Right ventricle myocardium superior (tissue), 1 donor: ENCODE measurements around the gene PSMB10. TPM values are rescaled to one million over a fixed set of nuclear protein-coding genes. Genes with fewer than 3 reads are reported as not detected.
"Not testable (repeated sequence)": the region's sequence is repeated elsewhere in the genome, so short reads cannot be mapped to it uniquely, and the experiment has no call there.

Experiments used
- ATAC-seq: fragments of 200-7000 bp; cut with Tn5 transposase; one replicate; pipeline ENCODE4 v1.9.1; 2020; ENCODE audit warnings: mild to moderate bottlenecking; ENCODE audit not compliant: poor library complexity
- DNase-seq: peaks from one replicate; pipeline ENCODE4 v3.0.0-alpha.2; 2020
- intact Hi-C: fragments of 100-400 bp; cut with DNase I; formaldehyde crosslinking; loops from one replicate; pipeline ENCODE4 v1.11.2; 2022
- total RNA-seq: library from RNA; stranded (reverse); fragmentation: NEBNext Ultra II Directional; extraction: Animal tissue kit (Norgen Biotek cat#: 25700); gene quantifications from one replicate; pipeline ENCODE4 v1.2.1, GENCODE V29; 2021
- donor health status: DM: no; HTN: yes; CAD: no; lungs with severe emphysema.

Gene PSMB10
- total RNA-seq, 1 donor from 2014 or later, result 59.0 TPM

DNA sequence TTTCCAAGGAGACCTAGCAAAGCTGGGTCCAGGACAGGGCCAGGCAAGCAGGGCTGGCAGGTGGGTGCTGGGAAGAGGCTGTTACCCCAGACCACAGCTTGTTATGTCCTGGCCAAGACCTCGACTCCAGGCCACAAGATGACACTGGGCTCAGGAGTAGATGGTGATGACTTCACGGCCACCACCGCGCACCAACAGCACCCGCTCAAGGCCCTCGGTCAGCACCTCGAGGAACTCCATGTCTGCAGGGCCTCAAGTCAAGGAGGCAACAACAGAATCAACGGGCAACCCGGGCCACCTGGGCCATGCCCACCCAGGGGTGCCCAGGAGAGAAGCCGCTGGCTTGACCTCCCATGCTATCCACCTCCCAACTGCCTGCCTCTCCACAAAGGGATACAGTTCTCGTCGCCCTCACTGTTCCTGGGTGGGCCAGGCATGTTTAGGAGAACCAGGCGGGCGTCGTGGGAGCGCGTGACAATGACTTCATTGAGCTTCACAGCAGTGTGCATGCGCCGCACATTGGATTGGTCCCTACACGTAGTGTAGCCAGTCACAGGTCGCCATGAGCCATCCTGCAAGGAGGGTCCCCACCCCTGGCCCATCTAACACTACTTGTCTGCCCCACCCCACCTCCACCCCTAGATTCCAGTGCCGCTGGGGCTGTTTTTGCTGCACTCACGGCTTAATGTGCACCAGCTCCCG, 8.2 kb upstream of the PSMB10 start:
- DNase-seq (no peak), ATAC-seq (no peak)
- intact Hi-C loops, result no loop called here

DNA sequence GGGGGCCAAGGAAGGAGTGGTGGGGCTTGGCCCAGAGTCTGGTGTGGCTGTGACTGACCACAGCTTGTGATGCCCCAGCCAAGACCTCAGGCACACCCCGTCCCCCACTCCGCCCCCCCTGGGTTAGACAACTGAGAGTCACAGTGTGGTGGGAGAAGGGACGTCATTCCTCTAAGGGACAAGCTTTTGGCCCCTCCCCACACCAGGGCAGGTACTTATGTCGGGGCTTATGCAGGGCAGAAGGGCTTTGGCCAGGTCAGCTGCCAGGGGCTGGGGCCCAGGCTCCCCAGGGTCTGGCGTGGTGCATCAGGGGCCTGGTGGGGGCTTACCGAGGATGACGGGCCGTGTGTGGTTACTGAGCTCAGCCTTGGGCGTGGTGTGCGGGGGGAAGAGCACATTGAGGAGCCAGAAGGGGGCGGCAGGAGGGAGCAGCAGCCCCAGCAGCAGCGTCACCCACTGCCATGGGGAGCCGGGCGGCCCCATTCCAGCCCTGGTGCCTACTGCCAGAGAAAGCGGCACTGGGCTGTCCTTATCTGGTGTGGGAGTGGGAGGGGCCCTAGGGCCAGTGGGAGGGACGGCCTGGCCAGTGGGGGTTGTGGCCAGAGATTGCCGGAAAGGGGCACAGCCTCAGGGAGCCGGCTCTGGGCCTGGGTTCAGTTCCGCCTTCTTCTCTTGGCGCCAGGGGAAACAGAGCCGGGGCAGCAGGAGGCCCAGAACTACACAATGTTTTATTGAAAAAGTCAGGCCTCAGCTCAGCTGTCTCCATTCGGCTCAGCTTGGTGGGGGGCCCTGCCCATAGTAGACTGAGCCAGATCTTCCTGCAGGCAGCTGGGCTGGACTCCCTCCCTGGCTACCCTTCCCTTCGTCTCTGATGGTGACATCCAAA, 7.2 kb upstream of the PSMB10 start, which contains the start of gene LCAT:
TSS of gene LCAT (minus strand) at position 502 of the 886 bp plus-strand sequence. CDS start at position 483, 19 bp downstream.
- DNase-seq (peak; percentile 86), ATAC-seq (peak; percentile 65)
- intact Hi-C loops, result no loop called here

DNA sequence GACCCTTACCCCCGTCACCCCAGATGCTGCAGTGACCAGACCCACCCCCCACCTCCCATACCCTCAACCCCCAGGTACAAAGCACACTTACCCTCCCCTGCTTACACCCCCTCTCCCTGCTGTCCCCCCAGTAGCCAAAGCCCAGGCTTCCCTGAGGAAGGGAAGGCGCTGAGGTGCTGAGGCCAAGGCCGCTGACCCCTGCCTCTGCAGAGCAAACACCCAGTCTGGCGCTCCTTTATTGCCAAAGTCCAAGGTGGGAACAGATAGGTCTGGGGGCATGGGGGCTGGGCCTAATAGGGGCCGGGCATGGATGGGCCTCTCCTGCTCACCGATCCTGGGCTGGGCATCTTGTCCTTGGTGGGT, 6.6 kb upstream of the PSMB10 start:
- ATAC-seq, result peak; percentile 1
- intact Hi-C loops, result no loop called here
- DNase-seq, result no peak

DNA sequence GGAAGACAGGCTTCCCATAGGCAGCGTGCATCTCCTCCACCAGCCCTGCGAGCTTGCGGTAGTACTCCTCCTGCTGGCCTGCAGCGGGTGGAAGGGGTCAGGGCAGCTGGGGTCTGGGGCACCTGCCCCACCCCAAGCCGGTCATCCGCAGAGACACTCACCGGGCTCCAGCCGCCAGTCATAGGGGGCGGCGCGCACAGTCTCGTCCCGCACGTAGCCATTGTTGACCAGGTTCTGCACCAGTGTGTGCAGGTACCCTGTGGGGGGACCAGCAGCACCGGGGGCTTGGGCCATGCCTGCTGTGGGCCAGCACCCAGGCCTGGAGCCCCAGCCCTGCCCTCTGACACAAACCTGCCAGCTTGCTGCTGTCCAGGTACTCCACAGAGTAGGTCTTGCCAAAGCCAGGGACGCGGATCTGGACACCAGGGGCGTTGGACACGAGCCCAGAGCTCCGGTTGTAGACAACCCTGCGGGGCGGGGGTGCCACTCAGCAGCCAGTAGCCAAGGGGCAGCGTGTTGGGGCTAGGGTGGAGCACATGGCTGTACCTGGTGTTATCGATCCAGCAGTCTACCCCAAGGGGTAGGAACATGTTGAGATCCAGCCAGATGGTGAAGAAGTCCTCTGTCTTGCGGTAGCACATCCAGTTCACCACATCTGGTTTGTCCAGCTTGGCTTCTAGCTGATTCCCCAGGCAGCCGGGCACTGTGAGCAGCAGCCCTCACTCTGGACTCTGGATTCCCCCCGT, 6.0 kb upstream of the PSMB10 start:
- intact Hi-C loops, result no loop called here
- peak; percentile 71 for DNase-seq
- peak; percentile 11 for ATAC-seq

DNA sequence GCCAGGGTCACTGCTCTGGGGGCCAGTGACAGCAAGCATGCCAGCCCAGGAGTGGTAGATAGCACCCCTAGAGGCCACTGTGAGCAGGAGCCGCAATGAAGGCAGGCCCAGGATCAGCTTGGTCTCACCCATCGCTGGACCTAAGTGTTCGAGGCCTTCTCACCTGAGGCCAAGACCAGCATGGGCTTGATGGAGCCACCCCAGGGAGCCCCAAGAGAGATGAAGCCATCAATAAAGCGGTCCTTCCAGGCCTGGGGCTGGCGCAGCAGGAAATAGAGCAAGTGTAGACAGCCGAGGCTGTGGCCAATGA, 5.5 kb upstream of the PSMB10 start:
- DNase-seq, result no peak
- intact Hi-C loops, result no loop called here
- peak; percentile 22 for ATAC-seq

DNA sequence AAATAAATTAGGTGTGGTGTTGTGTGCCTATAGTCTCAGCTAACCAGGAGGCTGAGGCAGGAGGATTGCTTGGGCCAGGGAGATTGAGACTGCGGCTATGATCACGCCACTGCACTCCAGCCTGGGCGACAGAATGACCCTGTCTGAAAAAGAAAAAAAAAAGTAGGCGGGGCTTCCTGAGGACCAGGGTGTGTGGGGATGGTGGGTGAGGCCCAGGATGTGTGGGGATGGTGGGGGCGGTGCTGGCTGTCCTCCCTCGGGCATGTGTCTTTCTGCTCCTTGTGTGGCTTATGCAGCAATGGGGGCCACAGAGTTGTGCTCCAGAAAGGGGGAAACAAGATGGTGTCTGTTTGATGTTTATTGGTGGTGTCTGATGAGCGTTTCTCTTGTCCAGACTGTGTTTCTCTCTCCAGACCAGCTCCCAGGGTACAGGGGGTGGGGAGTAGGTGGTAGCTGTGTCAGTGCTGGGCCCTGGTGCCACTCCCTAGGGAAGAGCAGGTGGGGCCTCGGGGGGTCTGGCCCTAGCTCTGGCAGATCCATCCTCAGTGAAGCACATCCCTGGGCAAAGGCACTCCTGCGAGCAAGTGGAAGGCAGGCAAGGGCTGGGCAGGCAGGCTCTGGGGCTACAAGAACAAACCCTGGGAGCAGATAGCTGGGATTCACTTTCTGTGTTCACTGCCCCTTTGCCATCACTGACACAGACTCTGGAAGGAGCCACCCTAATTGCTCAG, 5.0 kb upstream of the PSMB10 start:
- ATAC-seq (no peak), DNase-seq (no peak)
- intact Hi-C loops, result no loop called here

DNA sequence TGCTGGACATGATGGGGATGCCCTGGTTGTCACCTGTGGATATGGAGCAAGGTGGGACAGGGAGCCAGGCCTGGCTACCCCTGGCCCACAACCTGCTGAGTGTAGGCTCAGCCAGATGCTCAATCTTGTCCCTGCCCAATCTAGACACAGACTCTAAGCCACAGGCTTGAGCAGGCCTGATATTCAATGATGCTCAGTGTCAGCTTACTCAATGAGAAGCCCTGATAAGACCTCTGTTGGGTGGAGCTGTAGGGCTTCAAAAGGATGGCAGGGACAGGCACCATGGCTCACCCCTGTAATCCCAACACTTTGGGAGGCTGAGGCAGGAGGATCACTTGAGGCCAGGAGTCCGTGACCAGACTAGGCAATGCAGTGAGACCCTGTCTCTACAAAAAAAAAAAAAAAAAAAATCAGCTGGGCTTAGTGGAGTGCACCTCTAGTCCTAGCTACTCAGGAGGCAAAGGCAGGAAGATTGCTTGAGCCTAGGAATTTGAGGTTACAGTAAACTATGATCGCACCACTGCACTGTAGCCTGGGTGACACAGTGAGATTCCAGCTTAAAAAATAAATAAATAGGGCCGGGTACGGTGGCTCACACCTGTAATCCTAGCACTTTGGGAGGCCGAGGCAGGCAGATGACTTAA, 3.9 kb upstream of the PSMB10 start:
- no peak for ATAC-seq
- no peak for DNase-seq
- intact Hi-C loops, result no loop called here

DNA sequence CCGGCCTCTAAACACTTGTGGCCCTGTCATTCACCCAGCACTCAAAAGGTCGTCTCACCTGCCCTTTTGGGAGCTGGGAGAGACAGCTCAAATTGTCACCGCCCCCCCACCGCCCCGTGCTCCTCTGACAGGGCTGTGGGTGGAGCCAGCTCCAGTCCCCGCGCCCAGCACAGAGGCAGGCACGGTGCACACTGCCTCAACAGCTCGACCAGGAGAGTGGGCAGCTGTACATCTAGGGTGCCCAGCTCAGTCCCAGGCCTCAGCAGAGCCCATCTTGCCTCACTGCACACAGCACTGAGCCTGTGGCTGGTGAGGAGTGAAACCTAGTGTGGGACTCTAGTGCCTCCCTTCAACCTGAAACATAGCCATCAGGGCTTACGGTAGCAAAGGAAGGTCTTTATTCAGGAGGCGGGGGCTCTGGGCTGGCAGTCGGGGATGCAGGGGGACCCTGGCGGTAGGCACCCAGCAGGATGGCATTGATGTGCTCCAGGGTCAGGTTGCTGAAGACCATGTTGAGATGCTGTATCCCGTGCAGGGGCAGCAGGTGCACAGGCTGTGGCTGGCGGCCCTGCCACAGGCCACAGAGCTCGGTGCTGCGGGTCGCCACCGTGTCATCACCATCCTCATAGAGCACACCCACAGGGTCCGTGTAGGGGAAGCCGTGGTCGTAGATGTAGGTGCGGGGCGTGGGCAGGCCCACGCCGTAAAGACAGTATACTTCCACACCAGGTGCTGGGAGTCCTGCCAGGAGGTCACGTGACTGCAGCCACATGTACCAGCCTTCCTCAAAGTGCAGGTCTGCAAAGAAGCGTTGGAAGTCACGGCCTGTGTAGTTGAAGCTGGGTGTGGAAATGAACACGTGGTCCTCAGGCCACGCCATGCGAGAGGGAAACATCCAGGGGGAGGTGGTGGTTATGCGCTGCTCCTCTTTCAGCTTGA, 3.1 kb upstream of the PSMB10 start:
- DNase-seq (peak; percentile 69), ATAC-seq (no peak)
- intact Hi-C loops, result no loop called here

DNA sequence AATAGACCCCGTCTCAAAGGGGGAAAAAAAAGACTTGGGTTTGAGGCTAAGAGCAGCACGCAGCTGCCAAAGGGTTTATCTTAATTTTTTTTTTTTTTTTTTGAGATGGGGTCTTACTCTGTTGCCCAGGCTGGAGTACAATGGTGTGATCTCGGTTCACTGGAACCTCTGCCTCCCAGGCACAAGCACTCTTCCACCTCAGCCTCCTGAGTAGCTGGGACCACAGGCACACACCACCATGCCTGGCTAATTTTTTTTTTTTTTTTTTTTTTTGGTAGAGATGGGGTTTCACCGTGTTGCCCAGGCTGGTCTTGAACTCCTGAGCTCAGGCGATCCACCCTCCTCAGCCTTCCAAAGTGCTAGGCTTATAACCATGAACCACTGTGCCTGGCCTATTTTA, 1.1 kb upstream of the PSMB10 start:
- intact Hi-C loops, DNase-seq, ATAC-seq: not testable (repeated sequence)

DNA sequence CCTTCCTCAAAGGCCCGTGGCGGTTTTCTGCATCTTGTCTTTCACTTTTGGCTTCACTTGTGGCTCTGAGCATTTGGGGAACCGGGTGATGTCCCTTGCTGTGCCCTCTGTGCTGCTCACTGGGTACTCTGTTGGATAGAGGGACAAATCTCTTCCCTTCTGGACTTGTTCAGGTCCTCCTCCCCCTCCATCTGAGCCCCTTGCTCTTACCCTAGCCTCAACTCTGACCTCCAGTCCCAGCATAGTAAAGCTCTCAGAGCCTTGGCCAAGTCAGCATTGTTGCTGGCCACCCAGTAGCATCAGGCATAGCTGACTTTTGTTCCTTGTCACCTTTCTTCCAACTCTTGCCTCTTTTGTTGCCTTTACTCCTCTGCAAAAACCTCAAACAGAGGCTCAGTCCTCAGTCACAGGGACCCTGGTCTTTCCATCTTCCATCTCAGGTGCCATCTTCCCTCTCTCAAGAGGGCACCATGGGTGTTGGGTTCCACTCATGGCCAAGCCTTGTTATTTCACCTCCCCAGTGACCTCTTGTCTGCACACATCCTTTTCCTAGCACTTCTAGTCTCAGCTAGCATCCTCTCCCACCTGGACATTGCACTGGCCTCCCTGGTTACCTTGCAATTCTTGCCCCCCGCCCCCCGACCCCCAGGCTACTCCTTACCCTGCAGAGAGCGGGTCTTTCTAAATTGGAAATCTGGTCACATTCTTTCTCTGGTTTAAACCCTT, 393 bp upstream of the PSMB10 start:
- no peak for ATAC-seq
- intact Hi-C loops, result no loop called here
- DNase-seq, result no peak

DNA sequence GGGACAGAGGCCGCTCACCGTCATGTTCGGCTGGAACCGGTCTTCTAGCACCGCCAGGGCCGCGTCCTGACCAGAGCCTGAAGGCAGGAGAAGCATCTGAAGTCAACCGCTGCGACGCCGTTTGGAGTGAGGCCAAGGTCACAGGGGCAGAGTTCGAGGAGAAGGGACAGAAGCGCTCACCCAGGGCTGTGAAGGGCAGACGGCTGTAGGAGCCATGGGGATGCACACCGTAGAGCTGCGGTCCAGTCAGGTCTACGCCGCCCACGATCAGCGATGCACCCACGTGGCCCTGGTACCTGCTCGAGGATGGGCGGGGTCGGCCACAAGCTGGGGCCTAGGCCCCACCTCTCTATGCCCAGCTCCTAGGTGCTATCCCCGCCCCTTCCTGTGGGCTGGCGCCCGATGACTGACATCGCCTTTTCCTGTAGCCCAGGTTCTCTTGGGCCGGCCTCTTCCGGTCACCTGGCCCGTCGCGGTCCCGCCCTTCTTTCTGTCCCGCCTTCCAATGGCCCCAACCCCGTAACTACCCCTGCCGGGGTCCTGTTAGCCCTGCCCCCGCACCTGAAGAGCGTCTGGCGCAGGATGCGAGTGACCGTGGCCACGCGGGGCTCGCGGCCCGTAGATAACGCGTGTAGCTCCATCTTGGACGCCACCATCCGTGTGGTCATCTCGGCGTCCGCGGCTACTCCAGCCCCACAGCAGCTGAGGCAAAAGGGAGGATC, 1.1 kb downstream of the PSMB10 start:
- intact Hi-C loops, result no loop called here

DNA sequence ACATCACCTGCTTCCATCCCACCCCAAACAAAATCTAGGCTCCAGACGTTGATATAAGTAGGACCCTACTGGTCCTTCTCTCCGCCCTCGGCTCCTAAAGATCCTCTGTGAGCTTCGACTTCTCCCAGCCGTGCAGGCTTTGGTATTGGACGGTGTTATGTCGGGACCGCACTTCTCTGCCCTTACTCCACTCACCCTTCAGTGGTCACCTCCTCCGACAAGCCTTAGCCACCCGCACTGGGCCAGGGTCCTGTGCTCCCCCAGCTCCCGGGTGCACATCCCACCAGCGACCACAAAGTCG, 1.6 kb downstream of the PSMB10 start:
- DNase-seq (no peak), ATAC-seq (peak; percentile 6)
- intact Hi-C loops, result no loop called here

More for the DNA sequence above, 1.1 kb downstream of the PSMB10 start:
- ATAC-seq (peak; percentile 92), DNase-seq (peak; percentile 97)

DNA sequence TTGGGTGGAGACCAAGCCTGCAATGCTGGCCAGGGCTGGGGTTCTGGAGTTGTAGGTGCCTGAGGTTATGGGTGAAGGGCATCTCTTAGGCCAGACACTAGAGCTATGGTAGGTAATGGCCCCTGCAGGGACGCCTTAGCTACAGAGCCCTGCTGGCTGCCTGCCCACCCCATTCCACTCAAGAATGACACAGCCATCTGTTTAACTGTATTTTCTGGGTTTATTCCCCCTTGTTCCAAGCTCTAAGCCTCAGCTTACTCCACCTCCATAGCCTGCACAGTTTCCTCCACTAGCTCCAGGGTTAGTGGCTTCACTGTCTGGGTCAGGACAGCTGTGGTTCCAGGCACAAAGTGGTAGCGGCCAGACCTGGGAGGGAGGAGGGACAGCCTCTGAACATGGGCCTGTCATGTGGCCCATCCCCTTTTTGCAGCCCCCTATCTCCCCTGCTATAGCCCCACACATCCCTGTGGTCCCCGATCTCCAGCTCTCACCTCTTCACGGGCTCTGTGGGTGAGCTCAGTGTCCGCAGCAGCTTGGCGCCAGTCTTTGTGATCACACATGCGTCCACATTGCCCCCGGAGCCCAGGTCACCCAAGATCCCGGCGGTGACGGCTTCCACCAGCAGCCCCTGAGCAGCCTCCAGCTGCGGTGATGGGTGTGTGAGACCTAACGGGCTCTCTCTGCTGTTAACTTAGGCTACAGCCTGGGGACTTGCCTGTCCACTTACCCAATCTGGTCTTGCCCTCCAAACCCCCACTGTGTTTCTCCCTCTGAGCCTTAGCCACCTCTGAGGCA, 2.1 kb downstream of the PSMB10 start:
- intact Hi-C loops, result no loop called here
- DNase-seq (no peak), ATAC-seq (peak; percentile 0)

DNA sequence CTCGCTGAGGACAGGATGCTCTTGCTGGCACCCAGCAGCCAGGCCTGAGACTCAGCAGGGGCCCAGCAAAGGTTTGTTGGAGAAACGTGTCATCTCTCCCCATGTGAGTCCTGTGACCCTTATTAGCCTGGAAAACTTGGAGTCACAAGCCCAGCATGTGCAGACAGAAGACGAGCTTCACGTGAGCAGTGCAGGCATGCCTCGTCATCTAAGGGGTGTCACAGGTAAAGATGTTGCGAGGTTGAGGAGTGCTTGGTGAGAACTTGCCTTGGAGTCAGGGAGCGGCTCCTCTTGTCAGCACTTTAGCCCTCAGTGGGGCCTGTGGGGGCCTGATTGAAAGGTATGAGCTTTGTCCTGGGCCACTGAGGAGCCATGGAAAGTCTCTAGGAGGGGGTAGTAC, 2.8 kb downstream of the PSMB10 start:
- no peak for DNase-seq
- no peak for ATAC-seq
- intact Hi-C loops, result no loop called here

DNA sequence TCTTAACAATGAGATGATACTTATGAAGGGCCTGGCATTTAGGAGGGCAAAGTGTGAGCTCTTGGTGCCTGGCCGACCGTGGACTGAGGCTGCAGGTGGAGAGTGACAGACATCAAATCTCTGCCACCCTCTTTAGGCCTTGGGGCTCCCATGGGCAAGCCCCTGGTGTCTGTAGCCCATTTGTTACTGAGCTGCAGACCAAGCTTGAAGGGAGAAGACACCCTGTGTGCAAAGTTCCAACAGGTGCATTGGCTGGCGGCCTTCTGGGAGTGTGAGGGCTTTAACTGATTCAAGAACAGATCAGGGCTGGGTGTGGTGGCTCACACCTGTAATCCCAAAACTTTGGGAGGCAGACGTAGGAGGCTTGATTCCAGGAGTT, 4.2 kb downstream of the PSMB10 start:
- ATAC-seq, result no peak
- DNase-seq, result no peak
- intact Hi-C loops, result no loop called here
